H1 (cell line): Measurements from ENCODE around the gene ARHGEF1. TPM values are rescaled to one million over a fixed set of nuclear protein-coding genes. Genes with fewer than 3 reads are reported as not detected.

Source experiments
- CTCF ChIA-PET: fragments of 300-600 bp; sonication (Branson Sonifier 250); formaldehyde crosslinking; loops from one replicate; lab custom pipeline; 2021; ENCODE audit not compliant: partially characterized antibody; lab: Charles Lee
- POLR2A ChIA-PET: fragments of 300-600 bp; sonication (Branson Sonifier 250); formaldehyde crosslinking; loops from one replicate; lab custom pipeline; 2021; ENCODE audit warnings: inconsistent platforms; ENCODE audit not compliant: partially characterized antibody; lab: Charles Lee
- DNase-seq, 2 experiments: peaks; one replicate each; pipeline versions ENCODE4 v3.0.0 to v3.0.0-alpha.2; 2010 to 2022; ENCODE audit warnings: low spot score in 2 of 2, low read depth in 1 of 2, mixed read lengths in 1 of 2
- FAIRE-seq: peaks from 2 replicates; lab custom pipeline; 2011; peaks lifted over from hg19 to GRCh38; lab: Jason Lieb, UNC
- H2AFZ ChIP-seq: 2 replicates; pipeline ENCODE4 v1.8.1; 2012; ENCODE audit warnings: low read length, inconsistent platforms
- H2AK5ac ChIP-seq: 2 replicates; pipeline ENCODE4 v1.6.1; 2013; ENCODE audit warnings: low read depth, low read length
- H2BK120ac ChIP-seq: replicated peaks from 2 replicates; pipeline ENCODE3; 2013; ENCODE audit warnings: low read depth, low read length, inconsistent platforms
- H2BK12ac ChIP-seq: 2 replicates; pipeline ENCODE4 v1.6.1; 2013; ENCODE audit warnings: low read depth, low read length
- H2BK15ac ChIP-seq: 2 replicates; pipeline ENCODE4 v1.6.1; 2013; ENCODE audit warnings: low read length
- H2BK20ac ChIP-seq: 2 replicates; pipeline ENCODE4 v1.6.1; 2013; ENCODE audit warnings: low read length
- H2BK5ac ChIP-seq: 2 replicates; pipeline ENCODE4 v1.6.1; 2013; ENCODE audit warnings: low read depth, low read length
- H3K14ac ChIP-seq: 2 replicates; pipeline ENCODE4 v1.6.1; 2013; ENCODE audit warnings: inconsistent platforms; ENCODE audit not compliant: insufficient read length
- H3K18ac ChIP-seq: 2 replicates; pipeline ENCODE4 v1.6.1; 2013; ENCODE audit warnings: low read length; ENCODE audit errors: extremely low read depth
- H3K23ac ChIP-seq: 2 replicates; pipeline ENCODE4 v1.6.1; 2013; ENCODE audit warnings: inconsistent platforms; ENCODE audit not compliant: insufficient read length
- H3K23me2 ChIP-seq: 2 replicates; pipeline ENCODE4 v1.6.1; 2013; ENCODE audit warnings: low read depth, low read length
- H3K27ac ChIP-seq: 2 replicates; pipeline ENCODE4 v1.6.1; 2011; ENCODE audit warnings: low read depth, low read length, inconsistent platforms
- H3K27me3 ChIP-seq, 4 experiments: replicated peaks in 1 of 4; 1 replicate in 1 of 4; 2 replicates in 3 of 4; pipeline versions ENCODE4 v1.6.1 to v1.8.1; 2011 to 2013; ENCODE audit warnings: low read length in 3 of 4, mild to moderate bottlenecking in 3 of 4, inconsistent platforms in 2 of 4, mixed read lengths in 2 of 4, moderate library complexity in 1 of 4; ENCODE audit not compliant: control insufficient read depth in 3 of 4, insufficient read depth in 3 of 4; ENCODE audit errors: extremely low read depth in 1 of 4
- H3K36me3 ChIP-seq, 4 experiments: 2 replicates each; pipeline versions ENCODE4 v1.6.1 to v1.8.1; 2011 to 2013; ENCODE audit warnings: mild to moderate bottlenecking in 4 of 4, low read length in 3 of 4, moderate library complexity in 2 of 4, control low read depth in 1 of 4, inconsistent platforms in 1 of 4; ENCODE audit not compliant: insufficient read depth in 4 of 4, control insufficient read depth in 2 of 4
- H3K4ac ChIP-seq: replicated peaks from 2 replicates; pipeline ENCODE3; 2013; ENCODE audit warnings: low read length, low read depth, mixed read lengths, inconsistent platforms; ENCODE audit not compliant: insufficient read length
- H3K4me1 ChIP-seq, 4 experiments: replicated peaks in 1 of 4; 1 replicate in 1 of 4; 2 replicates in 3 of 4; pipeline versions ENCODE4 v1.6.1 to v1.8.1; 2011 to 2013; ENCODE audit warnings: low read length in 3 of 4, inconsistent platforms in 2 of 4, mixed read lengths in 1 of 4; ENCODE audit not compliant: insufficient read depth in 4 of 4, control insufficient read depth in 3 of 4
- H3K4me2 ChIP-seq, 2 experiments: 2 replicates each; pipeline versions ENCODE4 v1.6.1 to v1.8.1; 2011 to 2013; ENCODE audit warnings: low read depth in 2 of 2, low read length in 2 of 2, control low read depth in 1 of 2, inconsistent platforms in 1 of 2, mild to moderate bottlenecking in 1 of 2; ENCODE audit not compliant: insufficient read depth in 1 of 2
- H3K4me3 ChIP-seq, 4 experiments: fragments of 200-600, 300-600 bp in 1 of 4; sonication (generic), shearing (Covaris generic), sonication (Bioruptor Twin) in 1 of 4; 2 replicates each; pipeline versions ENCODE4 v1.5.1 to v1.8.1; 2011 to 2016; ENCODE audit warnings: low read length in 4 of 4, low read depth in 3 of 4, control low read depth in 2 of 4, inconsistent platforms in 2 of 4, mild to moderate bottlenecking in 2 of 4, mixed read lengths in 1 of 4, moderate library complexity in 1 of 4; ENCODE audit not compliant: insufficient read depth in 2 of 4; ENCODE audit errors: extremely low read depth in 1 of 4
- H3K56ac ChIP-seq: replicated peaks from 2 replicates; pipeline ENCODE3; 2013; ENCODE audit warnings: low read depth, mild to moderate bottlenecking, mixed read lengths, low read length, inconsistent platforms; ENCODE audit not compliant: insufficient read length
- H3K79me1 ChIP-seq: 2 replicates; pipeline ENCODE4 v1.6.1; 2013; ENCODE audit warnings: low read depth, low read length, control low read depth
- H3K79me2 ChIP-seq, 2 experiments: 2 replicates each; pipeline versions ENCODE4 v1.6.1 to v1.8.1; 2012 to 2013; ENCODE audit warnings: low read length in 2 of 2, mild to moderate bottlenecking in 2 of 2, inconsistent platforms in 1 of 2; ENCODE audit not compliant: insufficient read depth in 2 of 2, control insufficient read depth in 1 of 2
- H3K9ac ChIP-seq, 4 experiments: replicated peaks in 1 of 4; 1 replicate in 1 of 4; 2 replicates in 3 of 4; pipeline versions ENCODE4 v1.6.1 to v1.8.1; 2011 to 2013; ENCODE audit warnings: low read depth in 3 of 4, low read length in 3 of 4, control low read depth in 2 of 4, mild to moderate bottlenecking in 2 of 4, moderate library complexity in 2 of 4, inconsistent platforms in 1 of 4; ENCODE audit errors: extremely low read depth in 1 of 4
- H3K9me3 ChIP-seq, 2 experiments: 2 replicates each; pipeline versions ENCODE4 v1.6.1 to v1.8.1; 2012 to 2013; ENCODE audit warnings: mild to moderate bottlenecking in 2 of 2, moderate library complexity in 2 of 2, control low read depth in 1 of 2, inconsistent platforms in 1 of 2, low read depth in 1 of 2, low read length in 1 of 2, mixed read lengths in 1 of 2; ENCODE audit not compliant: insufficient read depth in 2 of 2
- H4K20me1 ChIP-seq, 2 experiments: replicated peaks in 1 of 2; 2 replicates each; pipeline versions ENCODE3 to v1.8.1; 2011 to 2013; ENCODE audit warnings: inconsistent platforms in 2 of 2, low read length in 2 of 2, mild to moderate bottlenecking in 1 of 2; ENCODE audit not compliant: insufficient read depth in 2 of 2, control insufficient read depth in 1 of 2
- H4K5ac ChIP-seq: 2 replicates; pipeline ENCODE4 v1.6.1; 2013; ENCODE audit warnings: low read length, low read depth, mixed read lengths, inconsistent platforms; ENCODE audit not compliant: insufficient read length
- H4K8ac ChIP-seq: 2 replicates; pipeline ENCODE4 v1.8.0; 2013; ENCODE audit warnings: mild to moderate bottlenecking, moderate library complexity, low read length, inconsistent platforms; ENCODE audit not compliant: insufficient read depth; ENCODE audit errors: extremely low read depth
- H4K91ac ChIP-seq: replicated peaks from 2 replicates; pipeline ENCODE3; 2013; ENCODE audit warnings: low read length, mixed read lengths, inconsistent platforms; ENCODE audit not compliant: insufficient read length
- CBX8 ChIP-seq: fragments of 300-800, 300-1000 bp; sonication (generic); IDR thresholded peaks from 2 replicates; pipeline ENCODE4 v1.7.1; 2016; ENCODE audit warnings: low read depth, low read length, borderline replicate concordance
- FOSL1 ChIP-seq: IDR thresholded peaks from 2 replicates; pipeline ENCODE4 v1.6.1; 2011; ENCODE audit warnings: mild to moderate bottlenecking, low read depth, low read length, moderate library complexity; ENCODE audit not compliant: insufficient read depth
- JUND ChIP-seq: IDR thresholded peaks from 2 replicates; pipeline ENCODE4 v1.6.1; 2011; ENCODE audit warnings: mild to moderate bottlenecking, improper control_type of control experiment, low read length
- SP4 ChIP-seq: IDR thresholded peaks from 2 replicates; pipeline ENCODE4 v1.6.1; 2012; ENCODE audit warnings: low read length, inconsistent platforms
- SUZ12 ChIP-seq: fragments of 200-600 bp; sonication (generic); IDR thresholded peaks from 2 replicates; pipeline ENCODE4 v1.6.1; 2012; ENCODE audit warnings: mild to moderate bottlenecking, inconsistent platforms, low read length, moderate library complexity, mixed read lengths
- TAF7 ChIP-seq: optimal IDR thresholded peaks from 2 replicates; pipeline ENCODE3; 2011; ENCODE audit warnings: low read depth, mild to moderate bottlenecking, inconsistent platforms, low read length, moderate library complexity, borderline replicate concordance
- WGBS, 2 experiments: shearing (Covaris generic) in 1 of 2; methylation state at CpG; one replicate each; pipeline versions ENCODE4 v1.1.6 to v1.1.7; 2013 to 2015; ENCODE audit warnings: low lambda C conversion rate in 2 of 2, mixed read lengths in 2 of 2, inconsistent platforms in 1 of 2, low coverage in 1 of 2, missing lambda C conversion rate in 1 of 2; ENCODE audit not compliant: insufficient replicate concordance in 2 of 2, insufficient coverage in 1 of 2, insufficient read length in 1 of 2; ENCODE audit errors: extremely low coverage in 1 of 2, missing lambda C conversion rate in 1 of 2; 5-methylcytosine and 5-hydroxymethylcytosine counted together
- polyA plus RNA-seq, 7 experiments: library from polyadenylated mRNA; depleted of rRNA in 3 of 7; stranded (reverse) in 5 of 7; unstranded in 2 of 7; fragments of >200 nt in 5 of 7; fragments of 200-250 nt in 2 of 7; gene quantifications; 1 replicate in 5 of 7; 2 replicates in 1 of 7; 4 replicates in 1 of 7; pipeline versions ENCODE4 v1.2.1 to v1.2.3, GENCODE V29; 2011 to 2013; ENCODE audit warnings: missing spikeins in 2 of 7, mixed read lengths in 2 of 7
- total RNA-seq: library from RNA; stranded (reverse); fragmentation: NEBNext Ultra II Directional; extraction: Animal tissue kit (Norgen Biotek cat#: 25700); gene quantifications from 2 replicates; pipeline ENCODE4 v1.2.1, GENCODE V29; 2021

ARHGEF1 gene
- total and polyA plus RNA-seq, 2 of the 8 experiments (the other 6 are each of a cell fraction or from before 2014, with no cell fraction given), result 23.0 to 49.0 TPM

DNA sequence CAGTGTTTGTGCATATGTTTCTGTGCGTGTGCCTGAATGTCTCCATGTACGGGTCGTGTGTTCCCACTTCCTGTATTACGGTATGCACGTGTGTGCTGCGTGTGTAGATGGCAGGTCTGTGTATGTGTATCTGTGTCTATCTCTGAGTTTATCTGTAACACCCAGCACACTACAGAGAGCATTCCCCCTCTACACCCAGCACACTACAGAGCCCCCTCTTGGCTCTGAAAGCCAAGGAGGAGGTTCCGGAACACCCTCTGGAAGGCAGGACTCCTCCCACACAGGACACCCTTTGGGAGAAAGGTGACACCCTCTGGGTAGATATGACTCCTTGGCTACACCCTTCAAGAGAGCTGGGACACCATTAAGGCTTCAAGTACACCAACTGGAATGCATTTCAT is 47.3 kb downstream of the ARHGEF1 start:
- TF ChIP-seq JUND (no peak), SUZ12 (peak; percentile 8; the same call in 1 of the 2 replicates), SP4 (no peak), CBX8 (no peak), FOSL1 (no peak), TAF7 (no peak)
- Histone ChIP-seq H2BK15ac (peak overlapping the region; percentile 90; the same call in 1 of the 2 replicates), H2BK20ac (no peak overlapping the region), H2BK5ac (no peak overlapping the region), H2AK5ac (0 out of 2 replicates have a peak overlapping the region, but pooled peaks have one; percentile 71), H3K4me2 (no peak overlapping the region), H3K18ac (no peak overlapping the region), H3K9ac (no peak overlapping the region), H3K79me2 (no peaks in the 10 kb centered on the region), H3K4me1 (peaks cover 6 to 23% (median 15%) of the 10 kb centered on the region in 4 experiments), H3K36me3 (no peaks in the 10 kb centered on the region; a peak in 1 of 8 replicates), H4K8ac (no peak overlapping the region), H2BK120ac (no peak overlapping the region), H2AFZ (no peak overlapping the region), H4K5ac (no peak overlapping the region), H3K56ac (no peak overlapping the region), H4K20me1 (peaks cover 6 to 35% of the 10 kb centered on the region in 2 experiments), H3K79me1 (no peaks in the 10 kb centered on the region), H4K91ac (no peak overlapping the region), H2BK12ac (peak overlapping the region; percentile 51; the same call in 1 of the 2 replicates), H3K9me3 (no peaks in the 10 kb centered on the region), H3K23me2 (peaks cover 12% of the 10 kb centered on the region), H3K14ac (no peak overlapping the region), H3K4ac (no peak overlapping the region), H3K27me3 (peaks cover 79 to 97% (median 94%) of the 10 kb centered on the region in 4 experiments), H3K27ac (no peak overlapping the region), H3K4me3 (no peak overlapping the region), H3K23ac (no peak overlapping the region)
- ChIA-PET POLR2A (interaction anchor here (0.5 to 9.6 kb wide), 13 partner anchors 8 to 150 kb away, joined by 3 to 71 read pairs (median 6); partner anchors contain the start of gene RABAC1), CTCF (interaction anchor here (0.9 to 7.0 kb wide), 16 partner anchors 8 to 59 kb away, joined by 3 to 51 read pairs (median 5); no protein-coding TSS in a partner anchor)
- FAIRE-seq (no peak), DNase-seq (no peak)
- 59% methylated on average over 7 of the region's 7 CpGs; no CpG with 5 or more reads in 1 of the 2 experiments for WGBS, 2 experiments
